Transverse colon (tissue), 4 donors: ENCODE results near the gene ZNF711. TPM values are rescaled to one million over a fixed set of nuclear protein-coding genes. Genes with fewer than 3 reads are reported as not detected.
"Not testable (repeated sequence)": the region's sequence is repeated elsewhere in the genome, so short reads cannot be mapped to it uniquely, and the experiment has no call there.

Experiments used
- DNase-seq: peaks from one replicate; pipeline ENCODE4 v3.0.0-alpha.2; 2019
- H3K27ac ChIP-seq, 4 donors: fragments of 200-600 bp; sonication (generic); 2 replicates each; pipeline ENCODE4 v1.5.1; 2016 to 2018; ENCODE audit warnings: inconsistent platforms in 4 of 4
- H3K27me3 ChIP-seq: fragments of 200-600 bp; sonication (generic); 2 replicates; pipeline ENCODE4 v1.5.1; 2017; ENCODE audit warnings: inconsistent platforms
- H3K36me3 ChIP-seq, 4 donors: fragments of 200-600 bp; sonication (generic); 2 replicates each; pipeline ENCODE4 v1.5.1; 2017 to 2019; ENCODE audit warnings: inconsistent platforms in 4 of 4
- H3K4me1 ChIP-seq, 4 donors: fragments of 200-600 bp; sonication (generic); 2 replicates each; pipeline ENCODE4 v1.5.1; 2017 to 2020; ENCODE audit warnings: inconsistent platforms in 4 of 4
- H3K4me3 ChIP-seq, 4 donors: fragments of 200-600 bp; sonication (generic); 1 replicate in 1 of 4; 2 replicates in 3 of 4; pipeline versions ENCODE4 v1.5.1 to v1.6.1; 2017 to 2019; ENCODE audit warnings: inconsistent platforms in 4 of 4
- H3K9me3 ChIP-seq, 2 donors: fragments of 200-600 bp; sonication (generic); 2 replicates each; pipeline ENCODE4 v1.5.1; 2017 to 2019; ENCODE audit warnings: inconsistent platforms in 2 of 2
- CTCF ChIP-seq, 5 experiments: fragments of 200-600 bp in 3 of 5; fragments of 450-650 bp in 2 of 5; sonication (generic) in 3 of 5; IDR thresholded peaks; 1 replicate in 2 of 5; 2 replicates in 3 of 5; pipeline ENCODE4 v1.5.1; 2016 to 2017; ENCODE audit warnings: antibody characterized with exemption in 5 of 5, inconsistent platforms in 3 of 5, mild to moderate bottlenecking in 2 of 5, moderate library complexity in 1 of 5
- EP300 ChIP-seq: sonication (generic); formaldehyde crosslinking; IDR thresholded peaks from one replicate; pipeline ENCODE4 v1.6.1; 2017; ENCODE audit warnings: antibody characterized with exemption, low read depth
- POLR2A ChIP-seq: fragments of 450-650 bp; IDR thresholded peaks from one replicate; pipeline ENCODE4 v1.6.1; 2016; ENCODE audit warnings: antibody characterized with exemption, mild to moderate bottlenecking, moderate library complexity
- POLR2AphosphoS5 ChIP-seq, 3 donors: sonication (generic); formaldehyde crosslinking; IDR thresholded peaks; one replicate each; pipeline ENCODE4 v1.6.1; 2016; ENCODE audit warnings: antibody characterized with exemption in 3 of 3
- WGBS, 2 donors: methylation state at CpG; one replicate each; pipeline ENCODE4 v1.1.5; 2018; ENCODE audit warnings: low coverage in 1 of 2; 5-methylcytosine and 5-hydroxymethylcytosine counted together
- in situ Hi-C, 4 donors: fragments of 200-750 bp; cut with MboI; loops; one replicate each; pipeline versions ENCODE4 v1.15.0 to v1.15.1; 2017; ENCODE audit warnings: low sequenced_read_pairs in 3 of 4, low pct_ligation_motif_present in 1 of 4, low pct_unique_long_range_greater_than_20kb in 1 of 4
- intact Hi-C: fragments of 100-400 bp; cut with DNase I; formaldehyde crosslinking; loops from one replicate; pipeline ENCODE4 v1.15.1; 2023; ENCODE audit warnings: low total_unique reads
- total RNA-seq, 4 donors: library from RNA; depleted of rRNA; stranded (reverse); fragments of >200 nt; gene quantifications; one replicate each; pipeline ENCODE4 v1.1.0, GENCODE V29; 2016

Gene ZNF711
- total RNA-seq, 4 donors from 2014 or later = 1.00 to 3.8 (median 1.1) TPM; not detected in 1

GRCh38 chrX:85309717-85310116 lies 65.9 kb downstream of the ZNF711 start:
- 77% methylated on average over 2 of the region's 2 CpGs; no CpG with 5 or more reads in 1 of the 2 donors for WGBS, 2 donors
- DNase-seq = no peak
- in situ Hi-C loops = no loop called here

GRCh38 chrX:85311348-85311747 lies 67.6 kb downstream of the ZNF711 start:
- H3K4me3 ChIP-seq, H3K27ac ChIP-seq, H3K4me1 ChIP-seq, H3K27me3 ChIP-seq, DNase-seq, in situ Hi-C loops, intact Hi-C loops, H3K9me3 ChIP-seq, H3K36me3 ChIP-seq: not testable (repeated sequence)
- 92% methylated on average over 2 of the region's 2 CpGs; no CpG with 5 or more reads in 1 of the 2 donors for WGBS, 2 donors

More at GRCh38 chrX:85309717-85310116, 65.9 kb downstream of the ZNF711 start:
- Histone ChIP-seq H3K9me3 (no peaks in the 10 kb centered on the region), H3K27ac (no peak overlapping the region), H3K27me3 (no peaks in the 10 kb centered on the region), H3K4me1 (no peaks in the 10 kb centered on the region), H3K4me3 (no peak overlapping the region), H3K36me3 (no peaks in the 10 kb centered on the region)
- TF ChIP-seq CTCF (IDR thresholded peaks at IDR 0.05) (no peak), POLR2A (no peak), EP300 (no peak), POLR2AphosphoS5 (IDR thresholded peaks at IDR 0.05) (no peak)
- intact Hi-C loops = no loop called here

Other genes with a start within 250 kb of the ZNF711 start
- gene APOOL, start 240.1 kb upstream of the ZNF711 start, total RNA-seq = 10 to 100 TPM in 2 of 4 donors, 1 to 10 TPM in 2; 1.1 to 11.2 (median 7.2) TPM
- under 1 TPM in 1 of 4 donors, not detected in 3; 0.32 TPM for gene SATL1, start 212 bp upstream of the ZNF711 start, total RNA-seq
- gene POF1B, start 135.7 kb downstream of the ZNF711 start, total RNA-seq = 100 to 1,000 TPM in 3 of 4 donors, 10 to 100 TPM in 1; 40.8 to 140 (median 116) TPM